Sigmoid colon (tissue), 7 donors: ENCODE data around the gene WNT7A. TPM values are rescaled to one million over a fixed set of nuclear protein-coding genes. Genes with fewer than 3 reads are reported as not detected.
A peak's percentile ranks its signal among the peaks of the same experiment; 100 is the strongest.
"Not testable (repeated sequence)": the region's sequence is repeated elsewhere in the genome, so short reads cannot be mapped to it uniquely, and the experiment has no call there.

Source experiments
- DNase-seq: peaks from one replicate; pipeline ENCODE4 v3.0.0-alpha.2; 2019
- H3K27ac ChIP-seq, 4 donors: fragments of 200-600 bp; sonication (generic); one replicate each; pipeline ENCODE4 v1.5.1; 2016 to 2019; ENCODE audit warnings: mild to moderate bottlenecking in 1 of 4
- H3K27me3 ChIP-seq, 3 donors: fragments of 200-600 bp; sonication (generic); one replicate each; pipeline ENCODE4 v1.5.1; 2019; ENCODE audit warnings: mild to moderate bottlenecking in 1 of 3
- H3K36me3 ChIP-seq, 4 donors: fragments of 200-600 bp; sonication (generic); one replicate each; pipeline ENCODE4 v1.5.1; 2016 to 2019
- H3K4me1 ChIP-seq, 4 donors: fragments of 200-600 bp; sonication (generic); one replicate each; pipeline ENCODE4 v1.5.1; 2017 to 2019
- H3K4me3 ChIP-seq, 4 donors: fragments of 200-600 bp; sonication (generic); one replicate each; pipeline ENCODE4 v1.5.1; 2017 to 2019; ENCODE audit warnings: mild to moderate bottlenecking in 2 of 4, moderate library complexity in 1 of 4
- H3K9me3 ChIP-seq, 4 donors: fragments of 200-600 bp in 3 of 4; sonication (generic) in 3 of 4; one replicate each; pipeline versions ENCODE4 v1.5.1 to v1.6.1; 2013 to 2019
- EP300 ChIP-seq, 4 donors: sonication (generic); formaldehyde crosslinking; IDR thresholded peaks; one replicate each; pipeline ENCODE4 v1.6.1; 2017; ENCODE audit warnings: antibody characterized with exemption in 4 of 4
- POLR2A ChIP-seq, 2 donors: fragments of 450-650 bp; IDR thresholded peaks; one replicate each; pipeline ENCODE4 v1.6.1; 2016; ENCODE audit warnings: antibody characterized with exemption in 2 of 2, mild to moderate bottlenecking in 2 of 2, moderate library complexity in 2 of 2
- POLR2AphosphoS5 ChIP-seq, 4 donors: sonication (generic); formaldehyde crosslinking; IDR thresholded peaks; one replicate each; pipeline ENCODE4 v1.6.1; 2017; ENCODE audit warnings: antibody characterized with exemption in 4 of 4
- WGBS, 2 donors: extraction: QIAGEN DNeasy Blood & Tissue Kit; methylation state at CpG; one replicate each; pipeline ENCODE4 v1.1.7; 2013; 5-methylcytosine and 5-hydroxymethylcytosine counted together
- intact Hi-C: fragments of 100-400 bp; cut with DNase I; formaldehyde crosslinking; loops from one replicate; pipeline ENCODE4 v1.15.1; 2023
- polyA plus RNA-seq, 3 donors: library from polyadenylated mRNA; stranded (reverse); fragments of 200-250 nt; gene quantifications; one replicate each; pipeline ENCODE4 v1.2.3, GENCODE V29; 2013
- total RNA-seq, 4 donors: library from RNA; depleted of rRNA; stranded (reverse); fragments of >200 nt; gene quantifications; one replicate each; pipeline ENCODE4 v1.1.0, GENCODE V29; 2016
- TF ChIP-seq, protein P1 (sequence below), 4 experiments: fragments of 450-650 bp in 3 of 4; fragments of 200-600 bp in 1 of 4; IDR thresholded peaks; one replicate each; pipeline ENCODE4 v1.5.1; 2016 to 2019; ENCODE audit warnings: antibody characterized with exemption in 4 of 4, mild to moderate bottlenecking in 3 of 4, moderate library complexity in 2 of 4
- donor health status: healthy with polysubstance abuse.
- donor health status: Bipolar disorder and iron deficiency.
- donor health status: healthy.

The WNT7A gene
- total RNA-seq (not detected), polyA plus RNA-seq (under 1 TPM in 1 of 3 donors, not detected in 2; 0.03 TPM)

GRCh38 chr3:13879946-13880810 lies at the start of gene WNT7A:
Gene WNT7A (minus strand): TSS chr3:13880071. CDS start chr3:13879816, 255 bp downstream.
- H3K27me3 ChIP-seq, result peaks cover 29 to 73% (median 45%) of the 10 kb centered on the region in 3 donors
- H3K27ac ChIP-seq, result no peak within 1 kb of the TSS
- TF ChIP-seq POLR2A (IDR thresholded peaks at IDR 0.05) (no peak), EP300 (IDR thresholded peaks at IDR 0.05) (no peak), POLR2AphosphoS5 (IDR thresholded peaks at IDR 0.05) (no peak)
- TF ChIP-seq, protein P1, sequence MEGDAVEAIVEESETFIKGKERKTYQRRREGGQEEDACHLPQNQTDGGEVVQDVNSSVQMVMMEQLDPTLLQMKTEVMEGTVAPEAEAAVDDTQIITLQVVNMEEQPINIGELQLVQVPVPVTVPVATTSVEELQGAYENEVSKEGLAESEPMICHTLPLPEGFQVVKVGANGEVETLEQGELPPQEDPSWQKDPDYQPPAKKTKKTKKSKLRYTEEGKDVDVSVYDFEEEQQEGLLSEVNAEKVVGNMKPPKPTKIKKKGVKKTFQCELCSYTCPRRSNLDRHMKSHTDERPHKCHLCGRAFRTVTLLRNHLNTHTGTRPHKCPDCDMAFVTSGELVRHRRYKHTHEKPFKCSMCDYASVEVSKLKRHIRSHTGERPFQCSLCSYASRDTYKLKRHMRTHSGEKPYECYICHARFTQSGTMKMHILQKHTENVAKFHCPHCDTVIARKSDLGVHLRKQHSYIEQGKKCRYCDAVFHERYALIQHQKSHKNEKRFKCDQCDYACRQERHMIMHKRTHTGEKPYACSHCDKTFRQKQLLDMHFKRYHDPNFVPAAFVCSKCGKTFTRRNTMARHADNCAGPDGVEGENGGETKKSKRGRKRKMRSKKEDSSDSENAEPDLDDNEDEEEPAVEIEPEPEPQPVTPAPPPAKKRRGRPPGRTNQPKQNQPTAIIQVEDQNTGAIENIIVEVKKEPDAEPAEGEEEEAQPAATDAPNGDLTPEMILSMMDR (IDR thresholded peaks at IDR 0.05), result peak in 2 of 4 experiments; percentile 21 to 31
- DNase-seq, result peak; percentile 48
- H3K36me3 ChIP-seq, result no peaks in the 10 kb centered on the region
- H3K4me1 ChIP-seq, result peaks cover 0 to 33% (median 29%) of the 10 kb centered on the region in 4 donors
- peak within 1 kb of the TSS in 2 of 4 donors; percentile 35 to 38 for H3K4me3 ChIP-seq
- peaks cover 0 to 1% (median 0%) of the 10 kb centered on the region in 4 donors for H3K9me3 ChIP-seq
- WGBS, 2 donors, result 1 to 2% methylated on average over 87 to 89 of the region's 90 CpGs
- intact Hi-C loops, result no loop called here

GRCh38 chr3:13928741-13929140 lies 48.9 kb upstream of the WNT7A start:
- intact Hi-C loops, H3K36me3 ChIP-seq, H3K27ac ChIP-seq, H3K9me3 ChIP-seq, H3K4me1 ChIP-seq, H3K4me3 ChIP-seq, DNase-seq: not testable (repeated sequence)
- H3K27me3 ChIP-seq, result peaks cover 0 to 14% (median 7%) of the 10 kb centered on the region in 3 donors
- whole genome bisulfite sequencing, 2 donors, result 93 to 97% methylated on average over 1 of the region's 1 CpG

- peaks cover 0 to 5% (median 2%) of the 10 kb centered on the region in 4 donors for H3K9me3 ChIP-seq
- no peaks in the 10 kb centered on the region for H3K4me1 ChIP-seq
- H3K27ac ChIP-seq, result no peak overlapping the region
- H3K4me3 ChIP-seq, result no peak overlapping the region
- WGBS, 2 donors, result 70 to 72% methylated on average over 7 of the region's 7 CpGs
- intact Hi-C loops, result no loop called here
- peaks cover 0 to 2% (median 0%) of the 10 kb centered on the region in 3 donors for H3K27me3 ChIP-seq
- DNase-seq, result no peak
- TF ChIP-seq POLR2AphosphoS5 (IDR thresholded peaks at IDR 0.05) (no peak), EP300 (IDR thresholded peaks at IDR 0.05) (no peak), POLR2A (IDR thresholded peaks at IDR 0.05) (no peak)
- TF ChIP-seq, protein P1 (IDR thresholded peaks at IDR 0.05), result no peak
- H3K36me3 ChIP-seq, result no peaks in the 10 kb centered on the region
Observed at GRCh38 chr3:13927295-13927694, 47.4 kb upstream of the WNT7A start.

GRCh38 chr3:13916375-13916774 lies 36.5 kb upstream of the WNT7A start:
- TF ChIP-seq POLR2AphosphoS5 (IDR thresholded peaks at IDR 0.05), result no peak
- no peak for TF ChIP-seq EP300 (IDR thresholded peaks at IDR 0.05)
- no peak for TF ChIP-seq POLR2A (IDR thresholded peaks at IDR 0.05)
- TF ChIP-seq, protein P1 (IDR thresholded peaks at IDR 0.05), result no peak
- no peaks in the 10 kb centered on the region for H3K4me1 ChIP-seq
- H3K9me3 ChIP-seq, result peaks cover 0 to 36% (median 14%) of the 10 kb centered on the region in 4 donors
- no peak for DNase-seq
- intact Hi-C loops, result no loop called here
- H3K27me3 ChIP-seq, result no peaks in the 10 kb centered on the region
- H3K4me3 ChIP-seq, result no peak overlapping the region
- WGBS, 2 donors, result 87% methylated on average over 1 of the region's 1 CpG
- H3K27ac ChIP-seq, result no peak overlapping the region
- no peaks in the 10 kb centered on the region for H3K36me3 ChIP-seq

GRCh38 chr3:13902648-13903238 lies 22.9 kb upstream of the WNT7A start:
- H3K27me3 ChIP-seq, result no peaks in the 10 kb centered on the region
- peaks cover 14 to 27% (median 21%) of the 10 kb centered on the region in 4 donors for H3K9me3 ChIP-seq
- intact Hi-C loops, result no loop called here
- no peak for DNase-seq
- H3K36me3 ChIP-seq, result no peaks in the 10 kb centered on the region
- TF ChIP-seq EP300 (IDR thresholded peaks at IDR 0.05), result no peak
- TF ChIP-seq, protein P1 (IDR thresholded peaks at IDR 0.05), result no peak
- TF ChIP-seq POLR2AphosphoS5 (IDR thresholded peaks at IDR 0.05), result no peak
- TF ChIP-seq POLR2A (IDR thresholded peaks at IDR 0.05), result no peak
- WGBS, 2 donors, result 53 to 73% methylated on average over 1 of the region's 1 CpG
- H3K4me1 ChIP-seq, result no peaks in the 10 kb centered on the region
- no peak overlapping the region for H3K27ac ChIP-seq
- H3K4me3 ChIP-seq, result no peak overlapping the region
